IMR-90 (cell line): ENCODE results near the gene CITED2. TPM values are rescaled to one million over a fixed set of nuclear protein-coding genes. Genes with fewer than 3 reads are reported as not detected.
A peak's percentile ranks its signal among the peaks of the same experiment; 100 is the strongest.

Source experiments
- ATAC-seq: fragments of 200-7000 bp; cut with Tn5 transposase; 2 replicates; pipeline ENCODE4 v1.9.1; 2020; ENCODE audit warnings: low read depth, mild to moderate bottlenecking, moderate library complexity
- BruUV-seq: library from RNA; stranded (reverse); fragments of 400-500 nt; replicated peaks from 2 replicates; lab custom pipeline; 2021; lab: Mats Ljungman, UMichigan
- CTCF ChIA-PET: fragments of 300-600 bp; formaldehyde crosslinking; extraction: SDS; loops from one replicate; lab custom pipeline; 2021; ENCODE audit warnings: antibody characterized with exemption; lab: Yijun Ruan, JAX
- POLR2A ChIA-PET: fragments of 300-600 bp; sonication (Branson Sonifier 250); formaldehyde crosslinking; loops from one replicate; lab custom pipeline; 2022; ENCODE audit warnings: antibody characterized with exemption; ENCODE audit not compliant: unreplicated experiment; lab: Charles Lee
- DNase-seq: peaks from one replicate; pipeline ENCODE4 v3.0.0; 2013
- H2AFZ ChIP-seq: replicated peaks from 2 replicates; pipeline ENCODE3; 2013; ENCODE audit warnings: low read length, mild to moderate bottlenecking; ENCODE audit not compliant: poor library complexity
- H2AK5ac ChIP-seq: 2 replicates; pipeline ENCODE4 v1.6.1; 2013; ENCODE audit warnings: low read depth, low read length, inconsistent platforms
- H2AK9ac ChIP-seq: replicated peaks from 2 replicates; pipeline ENCODE3; 2013; ENCODE audit warnings: mild to moderate bottlenecking, low read depth, low read length, moderate library complexity; ENCODE audit not compliant: poor library complexity
- H2BK120ac ChIP-seq: 2 replicates; pipeline ENCODE4 v1.6.1; 2013; ENCODE audit warnings: low read depth, low read length, inconsistent platforms
- H2BK15ac ChIP-seq: 3 replicates; pipeline ENCODE4 v1.6.1; 2013; ENCODE audit warnings: low read depth, low read length, inconsistent platforms
- H2BK20ac ChIP-seq: 2 replicates; pipeline ENCODE4 v1.6.1; 2013; ENCODE audit warnings: low read depth, mild to moderate bottlenecking, inconsistent platforms, low read length, moderate library complexity
- H2BK5ac ChIP-seq: 2 replicates; pipeline ENCODE4 v1.6.1; 2013; ENCODE audit warnings: mild to moderate bottlenecking, low read depth, low read length, inconsistent platforms; ENCODE audit not compliant: poor library complexity, severe bottlenecking
- H3K14ac ChIP-seq: replicated peaks from 2 replicates; pipeline ENCODE4 v1.6.1; 2013; ENCODE audit warnings: low read depth, low read length, inconsistent platforms
- H3K18ac ChIP-seq: 2 replicates; pipeline ENCODE4 v1.6.1; 2013; ENCODE audit warnings: low read depth, low read length, control low read depth
- H3K23ac ChIP-seq: 2 replicates; pipeline ENCODE4 v1.6.1; 2013; ENCODE audit warnings: low read depth, low read length, inconsistent platforms
- H3K27ac ChIP-seq: 2 replicates; pipeline ENCODE4 v1.5.1; 2013; ENCODE audit warnings: mild to moderate bottlenecking, control low read depth, low read length; ENCODE audit not compliant: insufficient read depth
- H3K27me3 ChIP-seq: 2 replicates; pipeline ENCODE4 v1.6.1; 2013; ENCODE audit warnings: low read length; ENCODE audit not compliant: control insufficient read depth, insufficient read depth
- H3K36me3 ChIP-seq: 2 replicates; pipeline ENCODE4 v1.6.1; 2013; ENCODE audit warnings: low read length, mixed read lengths; ENCODE audit not compliant: control insufficient read depth, insufficient read depth
- H3K4ac ChIP-seq: 2 replicates; pipeline ENCODE4 v1.6.1; 2013; ENCODE audit warnings: low read depth, low read length, inconsistent platforms
- H3K4me1 ChIP-seq: 2 replicates; pipeline ENCODE4 v1.6.1; 2013; ENCODE audit warnings: low read length, mixed read lengths; ENCODE audit not compliant: control insufficient read depth, insufficient read depth
- H3K4me2 ChIP-seq: 2 replicates; pipeline ENCODE4 v1.6.1; 2013; ENCODE audit warnings: low read depth, mild to moderate bottlenecking, control low read depth, low read length, moderate library complexity
- H3K4me3 ChIP-seq: 2 replicates; pipeline ENCODE4 v1.5.1; 2013; ENCODE audit warnings: low read depth, mild to moderate bottlenecking, control low read depth, low read length, moderate library complexity; ENCODE audit not compliant: insufficient read depth
- H3K56ac ChIP-seq: 2 replicates; pipeline ENCODE4 v1.6.1; 2013; ENCODE audit warnings: low read length, inconsistent platforms; ENCODE audit not compliant: insufficient read depth; ENCODE audit errors: extremely low read depth
- H3K79me1 ChIP-seq, 2 experiments: 2 replicates each; pipeline ENCODE4 v1.6.1; 2013; ENCODE audit warnings: low read length in 2 of 2, inconsistent platforms in 1 of 2, low read depth in 1 of 2
- H3K9ac ChIP-seq: 2 replicates; pipeline ENCODE4 v1.6.1; 2013; ENCODE audit warnings: low read depth, low read length, control low read depth
- H3K9me1 ChIP-seq: 2 replicates; pipeline ENCODE4 v1.6.1; 2013; ENCODE audit warnings: low read length, inconsistent platforms; ENCODE audit not compliant: insufficient read depth
- H3K9me3 ChIP-seq: 2 replicates; pipeline ENCODE4 v1.6.1; 2013; ENCODE audit warnings: low read length; ENCODE audit not compliant: control insufficient read depth, insufficient read depth
- H4K20me1 ChIP-seq: 2 replicates; pipeline ENCODE4 v1.6.1; 2013; ENCODE audit warnings: low read length, inconsistent platforms; ENCODE audit not compliant: insufficient read depth
- H4K5ac ChIP-seq: 2 replicates; pipeline ENCODE4 v1.6.1; 2013; ENCODE audit warnings: mild to moderate bottlenecking, low read depth, low read length, control low read depth
- H4K8ac ChIP-seq, 2 experiments: 2 replicates each; pipeline ENCODE4 v1.6.1; 2013; ENCODE audit warnings: low read depth in 2 of 2, low read length in 2 of 2, control low read depth in 1 of 2, inconsistent platforms in 1 of 2
- H4K91ac ChIP-seq: 2 replicates; pipeline ENCODE4 v1.6.1; 2013; ENCODE audit warnings: low read depth, low read length, inconsistent platforms; ENCODE audit not compliant: insufficient read depth
- CTCF ChIP-seq: conservative IDR thresholded peaks from 2 replicates; pipeline ENCODE4 v1.5.1; 2012; ENCODE audit warnings: mild to moderate bottlenecking, low read depth, low read length, improper control_type of control experiment
- ELK1 ChIP-seq: fragments of 150-350 bp; IDR thresholded peaks from 2 replicates; pipeline ENCODE4 v1.6.1; 2016; ENCODE audit warnings: low read depth, mild to moderate bottlenecking, low read length, moderate library complexity, borderline replicate concordance
- FOS ChIP-seq: fragments of 150-350 bp; IDR thresholded peaks from 2 replicates; pipeline ENCODE4 v1.6.1; 2016; ENCODE audit warnings: low read depth, low read length
- MAZ ChIP-seq: IDR thresholded peaks from 2 replicates; pipeline ENCODE4 v1.6.1; 2012; ENCODE audit warnings: low read depth, mild to moderate bottlenecking, low read length, improper control_type of control experiment, moderate library complexity, borderline replicate concordance
- POLR2A ChIP-seq: IDR thresholded peaks from 2 replicates; pipeline ENCODE4 v1.6.1; 2012; ENCODE audit warnings: mild to moderate bottlenecking, low read depth, low read length
- RAD21 ChIP-seq: IDR thresholded peaks from 2 replicates; pipeline ENCODE4 v1.6.1; 2012; ENCODE audit warnings: low read length, improper control_type of control experiment
- RCOR1 ChIP-seq: IDR thresholded peaks from 2 replicates; pipeline ENCODE4 v1.6.1; 2012; ENCODE audit warnings: mild to moderate bottlenecking, low read length, improper control_type of control experiment; ENCODE audit not compliant: insufficient replicate concordance
- SMC3 ChIP-seq: fragments of 150-350 bp; IDR thresholded peaks from 2 replicates; pipeline ENCODE4 v1.6.1; 2016; ENCODE audit warnings: low read depth, mild to moderate bottlenecking, antibody characterized with exemption, low read length, moderate library complexity
- USF2 ChIP-seq: fragments of 150-350 bp; IDR thresholded peaks from 2 replicates; pipeline ENCODE4 v1.6.1; 2017; ENCODE audit warnings: mild to moderate bottlenecking, antibody characterized with exemption, low read length, low read depth
- WGBS, 2 experiments: methylation state at CpG; one replicate each; pipeline versions ENCODE4 v1.1.5 to v1.1.7; 2013; ENCODE audit warnings: missing lambda C conversion rate in 2 of 2; ENCODE audit not compliant: insufficient read length in 1 of 2; ENCODE audit errors: extremely low coverage in 2 of 2; 5-methylcytosine and 5-hydroxymethylcytosine counted together
- dilution Hi-C: fragments of 300-500 bp; cut with HindIII; formaldehyde crosslinking; loops from one replicate; pipeline ENCODE4 v1.14.3; 2018; ENCODE audit warnings: low sequenced_read_pairs; ENCODE audit not compliant: unreplicated experiment
- in situ Hi-C: fragments of 300-500 bp; cut with MboI; formaldehyde crosslinking; loops from 3 replicates; pipeline ENCODE4 v1.14.3; 2019; ENCODE audit warnings: low sequenced_read_pairs, inconsistent platforms, mixed read lengths
- intact Hi-C: fragments of 100-400 bp; cut with micrococcal nuclease; formaldehyde crosslinking; loops from 2 replicates; pipeline ENCODE4 v1.10.0; 2022
- polyA plus RNA-seq, 3 experiments: library from polyadenylated mRNA; depleted of rRNA; stranded (reverse); fragments of >200 nt; gene quantifications; 2 replicates each; pipeline ENCODE4 v1.2.3, GENCODE V29; 2012; ENCODE audit warnings: low replicate concordance in 1 of 3
- total RNA-seq: library from RNA; depleted of rRNA; stranded (reverse); fragments of >200 nt; gene quantifications from 2 replicates; pipeline ENCODE4 v1.2.3, GENCODE V29; 2012

The CITED2 gene
- total and polyA plus RNA-seq, 2 of the 4 experiments (the other 2 are of a cell fraction) = 163 to 483 TPM

GRCh38 chr6:139364302-139364981 lies 10.0 kb downstream of the CITED2 start:
- H2BK15ac ChIP-seq = no peak overlapping the region
- no peaks in the 10 kb centered on the region for H3K9me1 ChIP-seq
- H2BK20ac ChIP-seq = no peak overlapping the region
- dilution Hi-C loops = no loop called here
- H3K18ac ChIP-seq = no peak overlapping the region
- H3K9me3 ChIP-seq = no peaks in the 10 kb centered on the region
- no peak overlapping the region for H3K23ac ChIP-seq
- peak overlapping the region; percentile 38 for H2BK5ac ChIP-seq
- no peak overlapping the region for H3K9ac ChIP-seq
- WGBS, 2 experiments = no CpG with 5 or more reads among the region's 4 CpGs
- no peak overlapping the region for H3K56ac ChIP-seq
- no peaks in the 10 kb centered on the region for H3K27me3 ChIP-seq
- no peak overlapping the region for H3K27ac ChIP-seq
- DNase-seq (peak; percentile 63), ATAC-seq (peak; percentile 60; the same call in 1 of the 2 replicates)
- no peak overlapping the region for H3K14ac ChIP-seq
- in situ Hi-C loops = loop anchor here (25.0 kb wide), 2 partner anchors 1252 to 1548 kb away; partner anchors contain the start of gene PERP
- H3K4me1 ChIP-seq = peaks cover 5% of the 10 kb centered on the region
- H2AK5ac ChIP-seq = no peak overlapping the region
- H2BK120ac ChIP-seq = no peak overlapping the region
- H3K4me3 ChIP-seq = no peak overlapping the region
- no peaks in the 10 kb centered on the region for H4K20me1 ChIP-seq
- ChIA-PET CTCF (interaction anchor here (0.6 to 2.1 kb wide), 6 partner anchors 134 to 395 kb away, joined by 3 to 25 read pairs (median 6); no protein-coding TSS in a partner anchor), POLR2A (no interaction called here)
- peaks cover 0 to 3% of the 10 kb centered on the region in 2 experiments; a peak in 1 of 4 replicates for H3K79me1 ChIP-seq
- no peak overlapping the region for H2AK9ac ChIP-seq
- no peak overlapping the region for H4K5ac ChIP-seq
- no peak overlapping the region for H4K8ac ChIP-seq
- intact Hi-C loops = loop anchor here (1.0 to 10.0 kb wide), 8 partner anchors 134 to 770 kb away; partner anchors contain the start of genes HECA and REPS1
- H2AFZ ChIP-seq = no peak overlapping the region
- no TSS peak for BruUV-seq
- no peak overlapping the region for H4K91ac ChIP-seq
- no peak for TF ChIP-seq POLR2A
- TF ChIP-seq USF2 = no peak
- no peak for TF ChIP-seq FOS
- no peak for TF ChIP-seq MAZ
- TF ChIP-seq ELK1 = no peak
- peak; percentile 79 for TF ChIP-seq CTCF
- TF ChIP-seq RAD21 = peak; percentile 92
- TF ChIP-seq RCOR1 = no peak
- TF ChIP-seq SMC3 = peak; percentile 89
- H3K36me3 ChIP-seq = no peaks in the 10 kb centered on the region
- no peak overlapping the region for H3K4ac ChIP-seq
- no peak overlapping the region for H3K4me2 ChIP-seq
